ENCODE results near the gene BIRC6.

BIRC6 gene

DNA sequence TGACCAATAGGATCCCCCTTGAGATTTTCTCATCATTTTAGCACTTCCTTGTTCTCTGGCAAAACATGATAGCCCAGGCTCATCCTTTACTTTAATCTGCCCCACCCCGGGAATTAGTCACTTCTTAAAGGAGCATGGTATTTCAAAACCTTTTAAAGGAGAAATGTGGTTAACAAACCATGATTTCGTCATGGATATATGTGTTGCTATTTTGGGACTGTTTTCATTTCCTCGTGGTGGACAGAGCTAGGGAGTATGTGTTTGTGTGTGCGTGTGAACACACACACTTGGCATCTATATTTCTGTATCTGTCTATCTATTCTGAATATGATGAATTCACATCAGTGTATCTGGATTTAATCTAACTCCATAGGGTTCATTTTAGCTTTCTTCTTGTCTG is 128.1 kb downstream of the BIRC6 start:
- H3K4me2 ChIP-seq (ENCODE audit: low read length) = no peak overlapping the region
- H3K4me1 ChIP-seq (ENCODE audit: insufficient read depth, low read length, severe bottlenecking) = no peaks in the 10 kb centered on the region
- no peaks in the 10 kb centered on the region for H3K9me2 ChIP-seq (ENCODE audit: low read depth, low read length)
- no peaks in the 10 kb centered on the region for H3K27me3 ChIP-seq (ENCODE audit: insufficient read depth, low read length)
- H3K9me3 ChIP-seq (ENCODE audit: low read length) = no peaks in the 10 kb centered on the region
- no peak overlapping the region for H3K9ac ChIP-seq (ENCODE audit: low read length)
- no peak overlapping the region for H2AFZ ChIP-seq (ENCODE audit: low read length)
- no peak overlapping the region for H3K27ac ChIP-seq (ENCODE audit: low read depth, low read length, poor library complexity, severe bottlenecking)
- TF ChIP-seq, protein P1, sequence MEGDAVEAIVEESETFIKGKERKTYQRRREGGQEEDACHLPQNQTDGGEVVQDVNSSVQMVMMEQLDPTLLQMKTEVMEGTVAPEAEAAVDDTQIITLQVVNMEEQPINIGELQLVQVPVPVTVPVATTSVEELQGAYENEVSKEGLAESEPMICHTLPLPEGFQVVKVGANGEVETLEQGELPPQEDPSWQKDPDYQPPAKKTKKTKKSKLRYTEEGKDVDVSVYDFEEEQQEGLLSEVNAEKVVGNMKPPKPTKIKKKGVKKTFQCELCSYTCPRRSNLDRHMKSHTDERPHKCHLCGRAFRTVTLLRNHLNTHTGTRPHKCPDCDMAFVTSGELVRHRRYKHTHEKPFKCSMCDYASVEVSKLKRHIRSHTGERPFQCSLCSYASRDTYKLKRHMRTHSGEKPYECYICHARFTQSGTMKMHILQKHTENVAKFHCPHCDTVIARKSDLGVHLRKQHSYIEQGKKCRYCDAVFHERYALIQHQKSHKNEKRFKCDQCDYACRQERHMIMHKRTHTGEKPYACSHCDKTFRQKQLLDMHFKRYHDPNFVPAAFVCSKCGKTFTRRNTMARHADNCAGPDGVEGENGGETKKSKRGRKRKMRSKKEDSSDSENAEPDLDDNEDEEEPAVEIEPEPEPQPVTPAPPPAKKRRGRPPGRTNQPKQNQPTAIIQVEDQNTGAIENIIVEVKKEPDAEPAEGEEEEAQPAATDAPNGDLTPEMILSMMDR (IDR thresholded peaks at IDR 0.05; ENCODE audit: low read length) = no peak
- TF ChIP-seq EZH2 (IDR thresholded peaks at IDR 0.05; ENCODE audit: borderline replicate concordance, low read length) = no peak
- peaks cover 94% of the 10 kb centered on the region for H3K36me3 ChIP-seq (ENCODE audit: insufficient read depth, low read length)
- H3K4me3 ChIP-seq (ENCODE audit: low read depth, low read length, poor library complexity, severe bottlenecking) = no peak overlapping the region
- no peaks in the 10 kb centered on the region for H3K79me2 ChIP-seq (ENCODE audit: insufficient read depth, low read length)
- H4K20me1 ChIP-seq (ENCODE audit: insufficient read depth, low read length) = no peaks in the 10 kb centered on the region
- no peaks in the 10 kb centered on the region for H3F3A ChIP-seq (ENCODE audit: insufficient read depth, low read length)

DNA sequence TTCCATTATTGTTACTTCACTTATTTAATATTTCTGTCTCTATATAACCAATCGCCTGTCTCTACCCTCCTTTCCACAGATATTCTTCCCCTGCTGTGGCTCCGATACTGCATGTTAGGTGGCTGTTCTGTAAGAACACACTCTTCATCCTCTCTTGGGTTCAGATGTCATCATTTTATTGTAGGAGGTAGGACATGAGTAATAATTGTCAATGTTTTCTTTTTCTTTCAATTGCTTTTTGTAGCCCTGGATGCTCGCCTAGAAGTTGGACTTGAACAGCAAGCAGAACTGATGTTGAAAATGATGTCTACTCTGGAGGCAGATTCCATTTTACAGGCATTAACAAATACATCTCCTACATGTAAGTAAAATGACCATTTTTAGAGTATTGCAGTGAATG is 128.6 kb downstream of the BIRC6 start:
- TF ChIP-seq, protein P1 (IDR thresholded peaks at IDR 0.05; ENCODE audit: low read length) = no peak
- no peak for TF ChIP-seq EZH2 (IDR thresholded peaks at IDR 0.05; ENCODE audit: borderline replicate concordance, low read length)
- Histone ChIP-seq H3K4me1 (ENCODE audit: insufficient read depth, low read length, severe bottlenecking) (no peaks in the 10 kb centered on the region), H3K79me2 (ENCODE audit: insufficient read depth, low read length) (no peaks in the 10 kb centered on the region), H3K27ac (ENCODE audit: low read depth, low read length, poor library complexity, severe bottlenecking) (no peak overlapping the region), H3F3A (ENCODE audit: insufficient read depth, low read length) (no peaks in the 10 kb centered on the region), H2AFZ (ENCODE audit: low read length) (no peak overlapping the region), H3K9me3 (ENCODE audit: low read length) (no peaks in the 10 kb centered on the region), H3K36me3 (ENCODE audit: insufficient read depth, low read length) (peaks cover 94% of the 10 kb centered on the region), H3K9me2 (ENCODE audit: low read depth, low read length) (no peaks in the 10 kb centered on the region), H3K4me2 (ENCODE audit: low read length) (no peak overlapping the region), H4K20me1 (ENCODE audit: insufficient read depth, low read length) (no peaks in the 10 kb centered on the region), H3K27me3 (ENCODE audit: insufficient read depth, low read length) (no peaks in the 10 kb centered on the region), H3K9ac (ENCODE audit: low read length) (no peak overlapping the region), H3K4me3 (ENCODE audit: low read depth, low read length, poor library complexity, severe bottlenecking) (no peak overlapping the region)

DNA sequence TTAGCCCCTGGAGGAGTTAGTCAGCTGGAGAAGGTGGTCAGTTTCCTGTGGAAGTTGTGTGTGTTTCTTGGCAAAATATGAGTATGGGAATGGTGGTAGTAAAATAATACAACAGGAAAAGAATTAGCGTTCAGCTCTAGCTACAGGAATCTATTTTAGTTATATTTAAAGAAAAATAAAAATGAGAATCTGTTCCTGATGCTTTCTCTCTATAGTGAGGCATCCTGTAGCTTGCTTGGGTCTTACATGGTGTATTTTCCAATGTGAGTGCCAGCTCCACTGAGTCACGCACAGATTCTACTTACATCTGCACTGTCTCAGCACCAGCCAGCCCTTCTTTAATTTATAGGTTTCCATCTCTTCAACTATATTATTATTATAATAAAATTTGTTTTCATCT is 132.2 kb downstream of the BIRC6 start:
- no peaks in the 10 kb centered on the region for H3K4me1 ChIP-seq (ENCODE audit: insufficient read depth, low read length, severe bottlenecking)
- no peaks in the 10 kb centered on the region for H3K9me3 ChIP-seq (ENCODE audit: low read length)
- no peak overlapping the region for H3K9ac ChIP-seq (ENCODE audit: low read length)
- no peaks in the 10 kb centered on the region for H3K9me2 ChIP-seq (ENCODE audit: low read depth, low read length)
- no peak overlapping the region for H3K4me2 ChIP-seq (ENCODE audit: low read length)
- TF ChIP-seq, protein P1 (IDR thresholded peaks at IDR 0.05; ENCODE audit: low read length) = no peak
- no peak for TF ChIP-seq EZH2 (IDR thresholded peaks at IDR 0.05; ENCODE audit: borderline replicate concordance, low read length)
- H3K4me3 ChIP-seq (ENCODE audit: low read depth, low read length, poor library complexity, severe bottlenecking) = no peak overlapping the region
- no peak overlapping the region for H3K27ac ChIP-seq (ENCODE audit: low read depth, low read length, poor library complexity, severe bottlenecking)
- no peaks in the 10 kb centered on the region for H3K79me2 ChIP-seq (ENCODE audit: insufficient read depth, low read length)
- peaks cover 75% of the 10 kb centered on the region for H3K36me3 ChIP-seq (ENCODE audit: insufficient read depth, low read length)
- no peaks in the 10 kb centered on the region for H3F3A ChIP-seq (ENCODE audit: insufficient read depth, low read length)
- H4K20me1 ChIP-seq (ENCODE audit: insufficient read depth, low read length) = no peaks in the 10 kb centered on the region
- H3K27me3 ChIP-seq (ENCODE audit: insufficient read depth, low read length) = no peaks in the 10 kb centered on the region
- H2AFZ ChIP-seq (ENCODE audit: low read length) = no peak overlapping the region

All from OCI-LY1 (cell line).